ENCODE data around the gene PDXK.

GRCh38 chr21:43808832-43809251, 89.9 kb downstream of the PDXK start:
- TF ChIP-seq CTCF (IDR thresholded peaks at IDR 0.05; ENCODE audit: insufficient read depth, low read length, poor library complexity, severe bottlenecking): no peak
- TF ChIP-seq EZH2phosphoT487 (conservative IDR thresholded peaks at IDR 0.05; ENCODE audit: low read length): no peak
